HG03571 (cell line): Measurements from ENCODE around the gene TMEM259.

ENCODE experiments used
- ATAC-seq: cut with Tn5 transposase; IDR thresholded peaks from one replicate; pipeline ENCODE4 v1.9.1; 2021; ENCODE audit not compliant: unreplicated experiment

TMEM259 gene

DNA sequence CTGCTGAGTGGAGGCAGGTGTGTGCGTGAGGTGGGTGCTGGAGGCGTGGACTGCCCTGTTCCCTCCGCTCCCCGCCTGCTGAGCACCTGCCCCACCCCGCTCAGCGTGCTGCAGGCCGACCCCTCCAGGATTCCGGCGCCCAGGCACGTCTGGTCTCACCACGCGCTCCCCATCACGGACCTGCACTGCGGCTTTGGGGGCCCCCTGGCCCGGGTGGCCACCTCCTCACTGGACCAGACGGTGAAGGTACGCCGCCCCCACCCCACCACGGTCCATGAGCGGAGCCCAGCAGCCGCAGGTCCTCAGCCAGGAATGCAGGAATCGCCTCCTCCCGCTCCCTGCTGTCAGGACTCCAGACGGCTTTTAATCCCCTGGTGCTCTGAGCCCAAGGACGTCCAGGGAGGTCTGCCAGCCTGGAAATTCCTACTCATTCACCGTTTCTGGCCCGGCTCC lies 30.8 kb downstream of the TMEM259 start:
- no peak for ATAC-seq

DNA sequence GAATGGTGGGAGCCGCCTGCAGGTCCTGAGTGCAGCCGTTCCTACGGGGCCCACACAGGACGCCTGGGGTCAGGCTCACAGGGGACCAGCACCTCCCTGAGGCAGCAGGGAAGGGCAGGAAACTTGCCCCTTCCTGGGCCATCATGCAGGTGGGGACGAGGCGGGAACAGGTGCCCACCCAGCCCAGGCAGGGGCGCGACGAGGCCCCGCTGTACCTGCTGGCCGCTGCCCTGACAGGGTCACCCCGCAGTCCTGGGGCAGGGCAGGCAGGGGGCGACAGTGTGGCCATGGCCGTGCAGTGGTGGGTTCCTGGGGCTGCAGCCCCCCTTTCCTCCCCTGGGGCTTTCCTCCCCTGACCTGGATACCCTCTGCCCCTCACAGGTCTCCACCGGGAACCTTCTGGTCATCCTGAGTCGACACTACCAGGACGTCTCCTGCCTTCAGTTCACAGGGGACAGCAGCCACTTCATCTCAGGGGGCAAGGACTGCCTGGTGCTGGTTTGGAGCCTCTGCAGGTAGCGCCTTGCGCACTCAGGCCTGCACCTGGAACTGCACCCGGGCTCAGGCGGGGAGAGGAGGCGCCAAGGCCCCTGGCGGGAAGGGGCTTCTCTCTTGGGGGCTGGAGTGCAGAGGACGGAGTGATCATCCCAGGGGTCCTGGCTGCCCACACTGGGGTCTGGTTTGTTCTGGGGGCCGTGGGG lies 31.4 kb downstream of the TMEM259 start:
- ATAC-seq: no peak

DNA sequence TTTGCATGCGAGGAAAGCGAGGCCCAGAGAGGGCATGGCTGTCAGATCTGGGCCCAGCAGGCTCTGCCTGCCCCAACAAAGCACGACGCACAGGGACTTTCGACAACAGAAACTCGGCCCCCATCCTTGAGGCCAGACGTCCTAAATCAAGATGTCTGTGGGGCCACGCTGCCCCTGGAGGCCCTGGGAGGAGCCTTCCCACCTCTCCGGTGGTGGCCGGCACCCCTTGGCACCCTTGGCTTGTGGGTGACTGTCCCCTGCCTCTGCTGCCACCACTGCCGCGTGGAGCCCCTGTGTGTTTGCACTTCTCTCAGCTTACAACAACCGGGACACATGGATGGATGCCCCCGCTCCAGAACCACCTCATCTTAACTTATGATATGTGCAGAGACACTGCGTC lies 32.4 kb downstream of the TMEM259 start:
- no peak for ATAC-seq

DNA sequence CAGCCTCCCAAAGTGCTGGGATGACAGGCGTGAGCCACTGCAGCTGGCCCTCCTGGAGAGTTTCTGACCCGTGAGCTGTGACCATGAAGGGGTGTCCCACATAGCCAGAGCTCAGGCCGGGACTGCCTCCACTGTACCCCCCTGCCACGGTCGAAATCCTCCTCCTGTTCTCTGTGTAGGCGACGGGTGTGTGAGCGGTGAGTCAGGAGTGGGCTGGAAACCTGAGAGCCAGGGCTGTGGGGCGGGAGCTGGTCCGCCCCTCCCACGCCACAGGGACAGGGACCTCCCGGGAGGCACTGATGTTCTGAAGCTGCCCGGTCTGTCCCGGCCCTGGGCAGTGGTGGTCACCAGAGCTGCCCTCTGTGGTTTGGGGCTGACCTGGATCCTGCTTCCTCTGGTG lies 32.8 kb downstream of the TMEM259 start:
- no peak for ATAC-seq

DNA sequence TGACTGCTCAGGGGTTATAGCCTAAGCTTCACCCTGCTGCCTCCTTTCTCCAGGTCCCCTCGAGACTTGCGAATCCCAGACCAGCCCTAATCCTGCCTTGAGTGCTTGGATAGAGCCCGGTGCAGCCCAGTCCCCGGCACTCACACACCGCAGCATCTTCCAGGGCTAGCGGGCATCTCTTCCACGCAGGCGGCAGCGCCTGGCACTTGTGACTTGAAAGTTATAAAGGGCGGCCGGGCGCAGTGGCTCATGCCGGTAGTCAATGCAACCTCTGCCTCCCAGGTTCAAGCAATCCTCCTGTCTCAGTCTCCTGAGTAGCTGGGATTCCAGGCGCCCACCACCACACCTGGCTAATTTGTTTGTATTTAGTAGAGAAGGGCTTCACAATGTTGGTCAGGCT lies 34.8 kb downstream of the TMEM259 start:
- ATAC-seq: no peak

DNA sequence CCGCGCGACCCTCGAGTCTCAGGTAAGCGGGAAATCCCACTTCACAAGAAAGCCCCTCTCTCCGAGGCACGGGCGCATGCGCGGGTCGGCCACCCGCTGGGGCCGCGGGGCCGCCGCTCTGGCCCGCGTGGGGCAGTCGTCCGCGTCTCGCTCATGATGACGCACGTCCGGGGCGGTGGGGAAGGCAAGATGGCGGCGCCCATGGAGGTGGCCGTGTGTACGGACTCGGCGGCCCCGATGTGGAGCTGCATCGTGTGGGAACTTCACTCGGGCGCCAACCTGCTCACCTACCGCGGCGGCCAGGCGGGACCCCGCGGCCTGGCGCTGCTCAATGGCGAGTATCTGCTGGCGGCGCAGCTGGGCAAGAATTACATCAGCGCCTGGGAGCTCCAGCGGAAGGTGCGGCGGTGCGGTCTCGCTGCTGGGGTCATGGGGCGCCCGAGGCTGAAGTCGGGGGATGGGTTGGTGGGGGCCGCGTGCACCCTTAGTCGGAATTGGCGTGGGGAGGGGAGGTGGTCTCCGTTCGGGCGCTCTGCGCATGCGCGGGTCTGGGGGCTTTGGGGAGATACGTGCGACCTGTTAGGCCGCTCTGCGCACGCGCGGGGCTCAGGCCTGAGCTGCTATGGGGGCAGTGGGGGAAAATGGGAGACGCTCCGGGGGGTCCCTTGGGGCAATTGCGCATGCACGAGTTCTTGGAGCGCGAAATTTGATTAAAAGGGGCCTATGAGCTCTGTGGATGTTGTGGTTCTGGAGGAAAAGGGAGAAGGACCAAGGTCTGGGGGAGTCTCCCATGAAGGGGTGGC lies 36.6 kb downstream of the TMEM259 start, which contains the start of gene WDR18:
TSS of gene WDR18 (plus strand) at position 181 of the 803 bp plus-strand sequence. CDS start at position 190, 9 bp downstream.
- no peak for ATAC-seq

DNA sequence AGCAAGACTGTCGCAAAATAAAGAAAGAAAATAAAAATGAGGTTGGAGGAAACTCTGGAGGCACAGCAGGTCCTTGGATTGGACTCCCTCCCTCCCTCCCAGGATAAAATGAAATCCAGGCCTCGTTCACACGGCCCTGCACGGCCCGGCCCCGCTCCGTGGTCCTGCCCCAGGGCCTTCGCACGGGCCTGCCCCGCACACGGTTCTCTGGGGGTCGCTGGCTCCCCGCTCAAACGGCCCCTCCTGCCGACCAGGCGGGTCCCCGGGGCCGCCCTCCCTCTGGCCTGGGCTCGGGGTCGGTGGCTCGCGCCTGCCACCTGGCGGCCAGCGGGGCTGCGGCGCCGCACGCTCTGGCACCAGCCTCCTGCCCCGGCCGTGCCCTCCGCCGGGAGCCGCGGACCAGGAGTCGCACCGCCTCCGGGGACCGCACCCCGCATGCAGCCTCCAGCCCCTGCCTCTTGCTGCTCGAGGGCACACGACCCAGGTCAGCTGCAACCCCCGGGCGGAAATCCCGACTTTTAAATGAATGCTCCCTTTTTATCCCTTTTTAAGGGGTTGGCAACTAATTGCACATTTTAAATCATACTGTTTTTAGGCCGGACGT lies 38.3 kb downstream of the TMEM259 start:
- ATAC-seq: peak; percentile 56

DNA sequence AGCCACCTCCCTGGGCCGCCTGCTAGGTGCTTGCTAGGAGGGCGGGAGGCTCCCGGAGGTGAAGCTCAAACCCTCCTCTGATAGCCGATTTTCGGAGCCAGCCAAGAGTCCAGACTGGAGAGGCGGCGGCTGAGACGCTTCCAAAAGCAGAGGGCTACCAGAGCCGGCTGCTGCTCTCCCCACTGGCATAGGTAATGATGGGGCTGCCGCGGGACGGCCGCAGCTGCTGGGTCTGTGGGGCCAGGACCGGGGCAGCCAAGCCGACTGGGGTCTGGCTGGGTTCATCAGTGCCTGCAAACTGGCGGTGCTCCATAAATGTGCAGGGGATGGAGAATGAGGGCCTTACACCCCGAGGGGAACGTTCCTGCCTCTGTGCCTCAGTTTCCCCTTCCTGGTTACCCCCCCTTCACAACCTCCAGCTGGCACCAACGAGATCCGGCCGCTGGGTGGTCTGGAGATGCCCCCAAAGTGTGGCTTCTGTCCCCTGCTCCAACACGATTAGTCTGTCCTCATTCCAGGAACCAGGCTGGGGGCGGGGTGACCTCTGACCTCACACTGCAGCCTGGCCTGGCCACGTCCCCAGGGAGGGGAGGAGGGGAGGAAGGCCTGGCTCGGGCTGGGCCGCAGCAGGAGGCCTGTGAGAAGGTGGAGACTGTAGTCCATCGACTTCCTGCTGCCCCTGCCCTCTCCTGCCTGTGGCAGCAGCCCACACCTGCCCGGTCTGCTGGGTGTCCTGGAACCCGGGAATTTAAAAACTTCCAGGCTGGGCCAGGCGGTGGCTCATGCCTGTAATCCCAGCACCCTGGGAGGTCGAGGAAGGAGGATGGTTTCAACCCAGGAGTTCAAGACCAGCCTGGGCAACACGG lies 40.6 kb downstream of the TMEM259 start:
- ATAC-seq: no peak

DNA sequence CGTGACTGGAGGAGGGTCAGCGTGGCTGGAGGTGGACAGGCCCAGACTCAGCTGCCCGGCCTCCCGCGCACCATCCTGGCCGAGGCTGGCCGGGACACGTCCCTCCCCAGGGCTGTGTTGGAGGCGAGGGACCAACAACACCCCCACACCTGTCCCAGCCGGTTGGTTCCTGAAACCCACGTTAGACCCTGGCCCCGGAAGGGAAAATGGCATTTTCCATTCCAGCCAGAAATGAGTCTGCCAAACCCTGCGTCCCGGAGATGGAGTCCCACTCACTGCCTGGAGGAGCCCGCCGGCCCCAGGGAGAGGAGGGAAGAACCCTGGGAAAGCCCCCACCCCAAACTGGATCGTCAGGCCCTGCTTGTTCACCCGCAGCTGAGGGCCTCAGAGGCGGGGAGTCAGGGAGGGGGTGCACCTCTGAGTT lies 41.6 kb downstream of the TMEM259 start:
- no peak for ATAC-seq

DNA sequence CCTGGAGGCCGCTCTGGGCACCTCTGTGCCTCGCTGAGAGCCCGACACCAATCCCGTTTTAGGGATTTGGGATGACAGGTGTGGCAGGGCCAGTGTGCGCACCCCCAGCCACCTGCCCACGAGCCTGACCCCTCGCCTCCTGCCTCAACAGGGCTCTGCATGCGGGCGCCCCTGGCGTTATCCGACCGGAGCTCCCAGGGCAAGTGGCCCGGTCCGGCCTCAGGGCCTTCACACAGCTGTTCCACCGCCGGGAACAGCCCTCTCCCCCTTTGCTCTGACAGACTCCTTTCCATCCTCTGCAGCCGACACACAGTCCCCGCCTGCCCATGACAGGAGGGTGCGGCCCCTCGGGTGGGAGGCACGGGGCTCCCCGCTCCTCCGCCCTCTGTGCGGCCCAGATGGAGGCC lies 43.9 kb downstream of the TMEM259 start:
- no peak for ATAC-seq

DNA sequence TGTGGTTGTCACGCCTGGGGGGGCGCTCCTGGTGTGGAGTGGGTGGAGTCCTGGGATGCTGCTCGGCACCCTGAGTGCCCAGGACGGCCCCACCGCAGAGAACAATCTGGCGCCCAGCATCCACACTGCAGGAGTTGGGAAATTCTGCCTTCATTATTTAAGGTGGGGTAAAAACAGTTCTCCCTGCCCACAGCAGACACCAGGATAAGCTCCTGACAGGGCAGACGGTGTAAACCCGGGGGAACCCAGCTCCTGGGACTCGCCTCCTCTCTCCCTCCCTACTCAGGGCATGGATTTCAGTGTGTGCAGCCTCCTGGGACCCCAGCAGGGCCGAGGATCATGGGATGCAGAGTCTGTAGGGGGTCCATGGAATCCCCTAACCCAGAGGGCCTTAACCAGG lies 44.4 kb downstream of the TMEM259 start:
- ATAC-seq: no peak

DNA sequence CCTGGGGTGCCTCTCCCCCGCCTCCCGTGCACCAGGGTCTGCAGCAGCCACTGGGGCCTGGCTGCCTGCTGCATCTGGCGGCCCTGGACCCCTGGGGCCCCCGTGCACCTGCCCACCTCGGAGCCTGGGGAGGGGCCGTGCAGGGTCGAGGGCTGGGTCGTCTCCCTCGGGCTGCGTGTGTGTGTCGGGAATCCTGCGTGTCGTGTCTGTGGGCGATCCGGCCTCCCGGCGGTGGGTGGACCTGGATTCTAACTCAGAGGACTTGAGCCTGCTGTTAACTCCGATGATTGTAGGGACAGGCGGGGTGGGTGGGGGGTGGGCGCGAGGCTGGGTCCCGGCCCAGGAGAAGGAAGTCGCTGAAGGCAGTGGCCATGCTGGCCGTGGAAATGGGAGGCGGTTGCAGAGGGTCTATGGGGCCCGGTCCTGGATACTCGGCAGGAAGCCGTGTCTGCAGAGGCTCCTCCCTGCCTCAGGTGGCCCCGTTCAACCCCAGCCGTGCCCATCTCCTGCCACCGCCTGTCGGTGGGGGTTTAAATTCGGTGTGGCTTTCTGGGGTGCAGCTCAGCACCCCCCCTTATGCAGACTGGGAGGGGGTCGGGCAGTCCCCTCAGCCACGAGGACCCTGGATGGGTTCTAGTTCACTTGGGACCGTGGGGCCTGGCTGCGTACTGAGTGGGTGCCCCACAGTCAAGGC lies 46.2 kb downstream of the TMEM259 start:
- no peak for ATAC-seq

DNA sequence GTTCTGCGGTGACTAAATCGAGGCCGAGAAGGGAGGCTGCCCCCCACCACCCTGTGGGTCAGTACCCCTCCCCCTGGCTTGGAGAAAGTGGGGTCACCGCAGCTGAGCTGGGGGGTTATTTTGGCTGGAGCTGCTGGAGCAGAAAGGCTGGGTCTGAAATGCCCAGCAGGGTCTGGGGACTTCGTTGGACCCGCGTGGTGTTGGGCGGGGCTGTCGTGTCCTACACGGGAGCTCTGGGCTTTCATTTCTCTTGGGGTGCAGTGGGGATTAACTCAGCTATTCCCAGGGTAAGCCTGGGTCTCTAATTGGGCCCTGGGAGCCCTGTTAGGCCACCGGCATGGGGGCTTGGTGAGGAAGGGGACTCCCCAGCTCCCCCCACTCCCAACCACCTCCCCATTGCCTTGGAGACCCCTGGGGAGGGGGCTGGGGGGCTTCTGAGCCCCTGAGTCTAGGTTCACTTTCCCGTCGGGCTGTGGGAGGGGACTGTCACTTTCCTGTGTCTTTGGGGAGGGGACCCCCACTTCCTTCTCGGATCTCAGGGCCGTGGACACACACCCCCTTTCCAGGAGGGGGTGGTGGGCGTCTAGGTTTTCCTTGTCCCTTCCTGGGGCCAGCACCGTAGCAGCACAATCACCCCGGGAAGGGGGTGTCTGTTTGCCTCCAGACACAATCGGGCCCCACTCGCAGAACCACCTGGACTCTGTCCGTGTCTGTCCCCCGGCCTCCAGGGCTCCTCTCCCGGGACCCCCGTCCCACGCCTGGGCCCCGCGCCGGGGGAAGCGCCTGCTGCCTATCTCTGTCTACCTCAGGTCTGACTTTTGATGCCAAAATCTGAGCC lies 47.0 kb downstream of the TMEM259 start:
- ATAC-seq: no peak

DNA sequence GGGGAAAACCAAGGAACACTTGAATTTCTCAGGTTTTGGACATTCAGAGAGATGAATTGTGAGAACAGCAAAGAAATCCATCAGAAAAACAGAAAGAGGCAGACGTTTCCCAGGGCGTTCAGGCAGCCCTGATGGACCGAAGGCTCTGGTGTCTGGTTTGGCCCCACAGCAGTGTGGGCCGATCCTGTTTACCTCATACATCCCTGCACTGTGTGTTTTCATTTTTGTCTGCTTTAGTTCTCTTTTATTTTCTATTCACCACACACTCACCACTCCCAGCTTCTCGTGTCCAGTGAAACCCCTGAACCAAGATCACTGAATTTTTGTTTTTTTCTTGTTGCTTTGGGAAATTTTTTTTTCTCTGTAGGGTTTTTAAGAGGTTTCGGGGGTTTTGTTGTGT lies 48.6 kb downstream of the TMEM259 start:
- ATAC-seq: no peak

DNA sequence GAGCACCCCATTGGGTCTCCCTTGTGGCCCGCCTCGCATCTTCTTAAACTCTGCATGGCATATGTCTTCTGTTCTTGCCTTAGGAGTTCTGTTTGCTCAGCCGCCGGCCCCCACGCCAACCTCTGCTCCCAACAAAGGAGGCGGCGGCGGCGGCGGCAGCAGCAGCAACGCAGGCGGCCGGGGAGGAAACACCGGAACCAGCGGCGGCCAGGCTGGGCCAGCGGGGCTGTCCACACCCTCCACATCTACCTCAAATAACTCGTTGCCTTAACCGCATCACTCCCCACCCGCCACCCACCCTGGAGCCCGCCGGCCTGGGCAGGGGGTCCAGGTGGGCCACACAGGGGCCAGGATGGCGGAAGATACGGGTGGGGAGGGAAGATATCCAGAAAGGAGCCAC lies 49.1 kb downstream of the TMEM259 start:
- ATAC-seq: no peak

DNA sequence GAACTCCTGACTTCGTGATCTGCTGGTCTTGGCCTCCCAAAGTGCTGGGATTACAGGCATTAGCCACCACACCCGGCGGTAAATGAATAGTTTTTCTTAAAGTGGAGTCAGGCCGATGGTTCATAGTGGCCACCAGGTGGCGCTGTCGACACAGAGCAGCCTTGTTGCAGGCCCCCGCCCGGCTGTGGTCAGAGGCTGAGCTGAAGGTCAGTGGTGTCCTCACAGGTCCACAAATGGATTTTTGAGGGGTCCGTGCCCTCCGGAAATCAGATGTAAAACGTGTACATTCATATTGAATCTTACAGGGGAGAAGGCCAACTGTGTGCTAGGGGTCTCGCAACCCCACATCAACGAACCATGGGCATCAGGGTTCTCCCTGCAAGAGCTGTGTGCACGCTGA lies 50.2 kb downstream of the TMEM259 start:
- ATAC-seq: no peak

DNA sequence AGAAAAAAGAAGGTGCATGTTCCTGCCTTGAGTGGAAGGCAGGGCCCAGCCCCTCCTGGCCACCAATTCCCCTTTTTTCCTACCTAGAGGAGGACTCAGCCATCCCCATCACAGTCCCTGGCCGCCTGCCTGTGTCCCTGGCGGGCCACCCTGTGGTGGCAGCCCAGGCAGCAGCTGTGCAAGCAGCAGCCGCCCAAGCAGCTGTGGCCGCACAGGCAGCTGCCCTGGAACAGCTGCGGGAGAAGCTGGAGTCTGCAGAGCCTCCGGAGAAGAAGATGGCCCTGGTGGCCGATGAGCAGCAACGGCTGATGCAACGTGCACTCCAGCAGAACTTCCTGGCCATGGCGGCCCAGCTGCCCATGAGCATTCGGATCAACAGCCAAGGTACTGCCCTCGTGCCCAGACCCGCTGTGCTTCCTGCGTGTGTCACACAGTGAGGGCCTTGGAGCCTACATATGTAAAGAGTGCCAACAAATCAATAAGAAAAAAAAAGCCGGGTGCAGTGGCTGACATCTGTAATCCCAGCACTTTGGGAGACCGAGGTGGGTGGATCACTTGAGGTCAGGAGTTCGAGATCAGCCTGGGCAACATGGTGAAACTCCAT lies 54.3 kb downstream of the TMEM259 start:
- ATAC-seq: no peak

DNA sequence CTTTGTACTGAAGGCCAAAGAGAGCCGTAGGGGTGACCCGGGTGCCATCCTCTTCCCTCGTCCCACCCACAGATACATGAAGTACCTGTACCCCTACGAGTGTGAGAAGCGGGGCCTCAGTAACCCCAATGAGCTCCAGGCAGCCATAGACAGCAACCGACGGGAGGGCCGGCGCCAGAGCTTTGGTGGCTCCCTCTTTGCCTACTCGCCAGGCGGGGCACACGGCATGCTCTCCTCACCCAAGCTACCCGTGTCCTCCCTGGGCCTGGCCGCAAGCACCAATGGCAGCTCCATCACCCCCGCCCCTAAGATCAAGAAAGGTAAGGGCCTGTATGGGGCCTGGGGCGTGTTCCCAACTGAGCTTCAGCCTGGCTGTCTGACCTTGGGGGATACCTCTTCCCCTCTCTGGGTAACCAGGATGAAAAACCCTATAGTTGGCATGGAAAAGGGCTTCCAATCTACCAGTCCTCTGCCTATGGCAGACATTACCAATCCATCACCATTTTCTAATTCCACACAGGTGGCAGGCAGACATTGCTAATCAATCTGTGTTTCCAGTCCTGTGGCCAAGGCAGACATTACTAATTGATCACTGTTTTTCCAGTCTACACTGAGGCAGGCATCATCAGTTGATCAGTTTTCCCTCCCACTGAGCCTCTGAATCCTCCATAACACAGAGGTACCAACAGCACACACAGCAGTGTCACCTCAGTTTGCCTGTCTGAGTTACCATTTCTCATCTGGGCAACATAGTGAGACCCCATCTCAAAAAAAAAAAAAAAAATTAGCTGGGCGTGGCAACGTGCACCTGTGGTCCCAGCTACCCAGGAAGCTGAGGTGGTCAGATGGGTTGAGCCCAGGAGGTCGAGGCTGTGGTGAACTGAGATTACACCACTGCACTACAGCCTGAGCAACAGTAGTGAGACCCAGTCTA lies 55.9 kb downstream of the TMEM259 start:
- ATAC-seq: no peak
